Mucosa of stomach (tissue), 1 donor: ENCODE measurements around the gene RAB7A.
"Not testable (repeated sequence)": the region's sequence is repeated elsewhere in the genome, so short reads cannot be mapped to it uniquely, and the experiment has no call there.

Experiments used
- H3K27me3 ChIP-seq: one replicate; pipeline ENCODE4 v1.7.0; 2013; ENCODE audit warnings: mild to moderate bottlenecking, low read length; ENCODE audit not compliant: control insufficient read depth, insufficient read depth
- H3K36me3 ChIP-seq: one replicate; pipeline ENCODE4 v1.7.0; 2013; ENCODE audit warnings: low read length; ENCODE audit not compliant: control insufficient read depth, insufficient read depth
- H3K4me1 ChIP-seq: one replicate; pipeline ENCODE4 v1.7.0; 2013; ENCODE audit warnings: mild to moderate bottlenecking, low read length; ENCODE audit not compliant: control insufficient read depth, insufficient read depth
- H3K4me3 ChIP-seq: one replicate; pipeline ENCODE4 v1.7.0; 2013; ENCODE audit warnings: low read length
- H3K9ac ChIP-seq: one replicate; pipeline ENCODE4 v1.7.0; 2013; ENCODE audit warnings: mild to moderate bottlenecking, low read length, moderate library complexity
- H3K9me3 ChIP-seq: one replicate; pipeline ENCODE4 v1.7.0; 2013; ENCODE audit warnings: mild to moderate bottlenecking, low read length, moderate library complexity; ENCODE audit not compliant: control insufficient read depth
- donor health status: Pancreatic carcinoma.

The RAB7A gene

DNA sequence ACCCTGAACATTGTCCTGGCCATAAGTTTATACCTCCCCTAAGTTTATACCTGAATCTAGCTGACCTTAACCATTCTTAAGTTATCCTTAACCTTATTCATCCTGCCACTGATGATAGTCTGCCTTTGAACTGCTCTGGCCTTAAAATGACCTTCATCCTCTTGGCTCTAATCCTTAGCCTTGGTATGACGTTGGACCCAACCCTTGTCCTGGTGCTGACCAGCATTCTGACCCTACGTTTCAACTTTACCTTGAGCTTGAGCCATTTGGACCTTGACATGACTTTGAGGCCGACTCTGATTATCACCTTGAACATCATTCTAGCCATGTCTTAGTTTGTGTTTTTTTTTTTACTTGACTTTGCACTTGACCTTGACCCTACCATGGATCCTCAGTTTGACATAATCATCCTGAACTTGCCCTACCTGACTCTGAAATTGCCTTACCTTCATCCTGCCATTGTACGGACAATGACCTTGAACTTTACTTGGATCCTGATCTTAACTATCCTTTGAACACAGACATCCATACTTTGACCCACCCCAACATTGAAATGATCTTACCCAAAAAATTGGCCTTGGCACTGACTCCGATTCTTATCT, 92.3 kb downstream of the RAB7A start:
- no peak overlapping the region for H3K9ac ChIP-seq
- no peaks in the 10 kb centered on the region for H3K9me3 ChIP-seq
- no peaks in the 10 kb centered on the region for H3K27me3 ChIP-seq
- H3K4me1 ChIP-seq = peaks cover 5% of the 10 kb centered on the region
- H3K36me3 ChIP-seq = no peaks in the 10 kb centered on the region
- H3K4me3 ChIP-seq = no peak overlapping the region

DNA sequence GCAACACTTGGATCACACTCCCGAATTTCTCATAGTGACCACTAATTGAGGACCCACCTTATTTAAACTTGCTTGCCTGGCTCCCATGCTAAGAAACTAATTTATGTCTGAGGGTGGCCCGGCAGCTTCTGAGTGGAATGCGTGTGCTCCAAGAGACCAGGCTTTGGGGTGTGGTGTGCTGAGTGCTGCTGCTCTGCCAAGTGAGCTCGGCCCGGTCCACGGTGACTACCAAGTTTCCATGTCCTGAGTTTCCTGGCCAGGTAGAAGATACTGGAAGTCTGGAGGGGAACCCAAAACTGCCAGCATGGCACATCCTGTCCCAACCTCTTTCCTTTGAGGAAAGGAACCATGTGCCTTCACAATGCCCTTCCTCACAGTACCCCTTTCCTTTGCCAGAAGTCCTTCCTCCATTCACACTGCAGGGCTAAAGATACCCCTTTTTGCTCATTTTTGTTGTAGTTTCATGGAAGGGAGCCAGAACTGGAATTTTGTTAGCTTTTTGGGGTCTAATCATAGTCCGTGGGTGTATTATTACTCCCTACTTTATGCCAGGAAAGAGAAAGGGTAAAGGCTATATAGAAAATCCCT, 94.4 kb downstream of the RAB7A start:
- H3K4me1 ChIP-seq = peaks cover 18% of the 10 kb centered on the region
- no peaks in the 10 kb centered on the region for H3K9me3 ChIP-seq
- no peak overlapping the region for H3K9ac ChIP-seq
- no peak overlapping the region for H3K4me3 ChIP-seq
- H3K27me3 ChIP-seq = no peaks in the 10 kb centered on the region
- no peaks in the 10 kb centered on the region for H3K36me3 ChIP-seq

DNA sequence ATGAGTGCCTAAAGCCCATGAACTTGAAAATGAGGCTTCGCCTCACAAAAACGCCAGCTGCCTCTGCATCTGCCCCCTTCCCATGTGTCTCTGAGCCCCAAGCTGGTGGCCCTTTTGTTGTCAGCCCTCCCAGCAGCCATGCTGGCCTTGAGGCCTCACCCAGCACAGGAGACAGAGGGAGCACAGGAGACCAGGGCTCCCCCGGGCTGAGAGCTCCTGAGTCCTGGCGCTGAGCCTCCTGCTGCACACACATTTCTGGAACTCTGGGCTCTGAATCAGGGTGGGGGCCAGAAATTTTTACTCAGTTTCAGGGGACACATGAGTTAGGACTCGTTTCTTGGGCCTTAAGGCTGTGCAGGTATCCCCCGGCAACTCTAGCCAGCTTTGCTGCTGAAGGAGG, 97.0 kb downstream of the RAB7A start:
- Histone ChIP-seq H3K4me1 (peaks cover 18% of the 10 kb centered on the region), H3K4me3 (no peak overlapping the region), H3K36me3 (no peaks in the 10 kb centered on the region), H3K27me3 (no peaks in the 10 kb centered on the region), H3K9me3 (no peaks in the 10 kb centered on the region), H3K9ac (no peak overlapping the region)

DNA sequence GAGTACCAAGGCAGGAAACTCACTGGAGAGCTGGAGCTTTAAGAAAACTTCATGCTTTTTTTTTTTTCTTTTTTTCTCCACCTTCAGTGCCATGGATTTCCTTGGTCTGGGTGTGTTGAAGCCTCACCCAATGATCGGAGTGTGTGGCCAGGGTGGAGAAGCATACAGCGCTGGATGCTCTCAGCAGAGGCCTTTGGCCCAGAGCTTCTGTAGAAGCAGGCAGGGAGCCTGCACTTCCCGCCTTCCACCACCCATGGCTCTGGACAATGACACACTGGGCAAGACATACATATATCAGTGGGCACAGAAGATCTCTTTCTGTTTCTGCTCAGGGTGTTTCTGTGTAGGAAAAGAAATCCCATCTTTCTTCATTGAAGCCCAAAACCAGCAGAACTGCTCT, 97.6 kb downstream of the RAB7A start:
- Histone ChIP-seq H3K36me3 (no peaks in the 10 kb centered on the region), H3K9ac (no peak overlapping the region), H3K4me1 (peaks cover 18% of the 10 kb centered on the region), H3K4me3 (no peak overlapping the region), H3K9me3 (no peaks in the 10 kb centered on the region), H3K27me3 (no peaks in the 10 kb centered on the region)

DNA sequence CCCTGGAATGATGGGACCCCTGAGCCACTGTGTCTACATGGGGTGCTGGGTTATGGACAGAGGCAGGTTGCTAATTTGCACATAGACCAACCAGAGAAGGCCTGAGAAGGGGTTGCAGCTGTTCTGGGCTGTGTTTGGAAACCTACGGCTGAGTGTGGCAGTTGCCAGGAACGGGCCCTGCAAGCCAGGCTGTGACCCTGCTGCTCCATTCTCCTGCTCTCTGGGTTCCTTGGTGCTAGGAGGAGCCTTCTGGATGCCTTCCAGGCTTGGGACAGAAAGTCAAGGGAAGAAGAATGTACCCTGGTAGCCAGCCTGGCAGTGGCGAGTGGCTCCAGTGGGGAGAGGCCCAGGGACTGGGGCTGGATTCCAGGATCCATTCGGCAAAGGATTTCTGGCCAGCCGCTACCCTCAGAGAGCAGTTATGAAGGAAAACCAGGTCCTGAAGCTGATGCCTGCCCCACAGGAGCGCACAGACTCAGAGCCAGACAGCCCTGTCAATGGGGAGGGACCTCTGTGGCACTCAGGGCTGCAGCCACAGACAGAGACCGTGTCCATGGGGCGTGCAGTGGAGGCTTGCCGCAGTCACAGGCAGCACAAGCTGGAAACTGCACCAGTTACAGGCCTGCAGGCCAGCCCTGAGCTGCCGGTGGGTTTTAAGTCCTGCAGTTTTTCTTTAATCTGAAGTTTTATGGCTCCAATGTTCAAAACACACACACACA, 98.3 kb downstream of the RAB7A start:
- Histone ChIP-seq H3K36me3 (no peaks in the 10 kb centered on the region), H3K9me3 (no peaks in the 10 kb centered on the region), H3K27me3 (no peaks in the 10 kb centered on the region), H3K9ac (no peak overlapping the region), H3K4me3 (no peak overlapping the region), H3K4me1 (peaks cover 18% of the 10 kb centered on the region)

DNA sequence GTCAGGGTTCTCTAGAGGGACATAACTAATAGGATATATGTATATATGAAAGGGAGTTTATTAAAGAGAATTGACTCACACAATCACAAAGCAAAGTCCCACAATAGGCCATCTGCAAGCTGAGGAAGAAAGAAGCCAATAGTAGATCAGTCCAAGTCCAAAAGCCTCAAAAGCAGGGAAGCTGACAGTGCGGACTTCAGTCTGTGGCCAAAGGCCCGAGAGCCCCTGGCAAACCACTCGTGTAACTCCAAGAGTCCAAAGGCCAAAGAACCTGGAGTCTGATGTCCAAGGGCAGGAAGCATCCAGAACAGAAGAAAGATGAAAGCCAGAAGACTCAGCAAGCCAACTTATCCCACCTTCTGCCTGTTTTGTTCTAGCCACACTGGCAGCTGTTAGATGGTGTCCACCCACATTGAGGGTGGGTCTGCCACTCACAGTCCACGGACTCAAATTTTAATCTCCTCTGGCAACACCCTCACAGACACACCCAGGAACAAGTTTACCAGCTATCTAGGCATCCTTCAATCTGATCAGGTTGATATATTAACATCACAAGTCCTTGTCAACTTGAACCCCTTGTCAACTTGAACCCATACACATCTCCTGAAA, 99.2 kb downstream of the RAB7A start:
- no peaks in the 10 kb centered on the region for H3K27me3 ChIP-seq

DNA sequence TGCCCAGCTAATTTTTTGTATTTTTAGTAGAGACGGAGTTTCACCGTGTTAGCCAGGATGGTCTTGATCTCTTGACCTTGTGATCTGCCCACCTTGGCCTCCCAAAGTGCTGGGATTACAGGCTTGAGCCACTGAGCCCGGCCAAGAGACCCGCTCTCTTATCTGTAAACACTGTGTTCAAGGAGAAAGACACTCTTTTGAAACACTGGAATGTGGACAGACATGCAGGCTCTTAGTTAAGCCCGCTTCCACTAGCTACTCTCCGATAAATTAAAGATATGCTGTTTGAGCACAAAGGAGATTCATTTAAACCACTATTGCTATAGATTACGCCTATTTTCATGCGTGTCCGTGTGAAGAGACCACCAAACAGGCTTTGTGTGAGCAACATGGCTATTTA, 103.1 kb downstream of the RAB7A start:
- H3K4me1 ChIP-seq, H3K9me3 ChIP-seq, H3K27me3 ChIP-seq, H3K36me3 ChIP-seq, H3K4me3 ChIP-seq, H3K9ac ChIP-seq: not testable (repeated sequence)

More for the DNA sequence above, 99.2 kb downstream of the RAB7A start:
- Histone ChIP-seq H3K4me3 (no peak overlapping the region), H3K4me1 (peaks cover 18% of the 10 kb centered on the region), H3K9ac (no peak overlapping the region), H3K36me3 (no peaks in the 10 kb centered on the region), H3K9me3 (no peaks in the 10 kb centered on the region)

DNA sequence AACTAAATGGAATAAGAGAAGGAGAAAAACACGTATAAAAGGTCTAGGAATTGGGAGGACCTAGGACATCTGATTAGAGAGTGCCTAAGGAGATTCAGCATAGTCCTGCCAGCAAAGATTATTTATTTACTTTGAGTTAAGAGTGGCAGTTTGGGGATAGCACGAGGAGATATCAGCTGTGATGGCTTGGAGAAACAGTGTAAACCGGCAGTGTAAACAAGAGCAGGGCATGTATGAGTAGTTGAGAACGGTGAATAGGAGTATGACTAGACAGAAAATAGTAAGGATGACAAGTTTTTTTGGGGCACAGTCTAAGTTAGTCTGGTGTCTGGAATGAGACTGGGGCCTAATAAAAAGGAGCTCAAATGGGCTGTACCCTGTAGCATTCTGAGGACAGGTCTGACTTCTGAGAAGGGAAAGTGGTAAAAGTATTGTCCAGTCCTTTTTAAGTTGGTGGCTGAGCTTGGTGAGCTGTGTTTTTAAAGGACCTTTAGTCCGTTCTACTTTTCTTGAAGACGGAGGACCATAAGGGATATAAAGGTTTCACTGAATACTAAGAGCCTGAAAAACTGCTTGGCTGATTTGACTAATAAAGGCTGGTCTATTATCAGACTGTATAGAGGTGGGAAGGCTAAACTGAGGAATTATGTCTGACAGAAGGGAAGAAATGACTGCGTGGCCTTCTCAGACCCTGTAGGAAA, 104.1 kb downstream of the RAB7A start:
- not testable (repeated sequence) for H3K4me3 ChIP-seq, H3K9ac ChIP-seq, H3K9me3 ChIP-seq, H3K27me3 ChIP-seq, H3K36me3 ChIP-seq, H3K4me1 ChIP-seq

DNA sequence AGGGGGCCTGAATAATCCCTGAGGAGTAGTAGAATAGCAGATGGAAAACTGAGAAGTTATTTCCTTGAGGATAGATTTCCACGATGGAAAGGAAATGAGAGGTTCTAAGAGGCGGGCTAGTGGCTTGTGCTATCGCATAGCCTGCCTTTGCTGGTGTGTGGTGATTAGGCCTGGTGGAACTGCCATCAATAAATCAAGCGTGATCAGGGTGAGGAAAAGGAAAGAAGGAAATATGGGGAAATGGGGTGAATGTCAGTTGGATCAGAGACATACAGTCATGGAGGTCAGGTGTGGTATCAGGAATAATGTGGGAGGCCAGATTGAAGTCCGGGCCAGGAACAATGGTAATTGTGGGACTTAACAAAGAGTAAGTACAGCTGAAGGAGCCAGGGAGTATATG, 104.8 kb downstream of the RAB7A start:
- not testable (repeated sequence) for H3K4me1 ChIP-seq, H3K27me3 ChIP-seq, H3K36me3 ChIP-seq, H3K9ac ChIP-seq, H3K4me3 ChIP-seq, H3K9me3 ChIP-seq

DNA sequence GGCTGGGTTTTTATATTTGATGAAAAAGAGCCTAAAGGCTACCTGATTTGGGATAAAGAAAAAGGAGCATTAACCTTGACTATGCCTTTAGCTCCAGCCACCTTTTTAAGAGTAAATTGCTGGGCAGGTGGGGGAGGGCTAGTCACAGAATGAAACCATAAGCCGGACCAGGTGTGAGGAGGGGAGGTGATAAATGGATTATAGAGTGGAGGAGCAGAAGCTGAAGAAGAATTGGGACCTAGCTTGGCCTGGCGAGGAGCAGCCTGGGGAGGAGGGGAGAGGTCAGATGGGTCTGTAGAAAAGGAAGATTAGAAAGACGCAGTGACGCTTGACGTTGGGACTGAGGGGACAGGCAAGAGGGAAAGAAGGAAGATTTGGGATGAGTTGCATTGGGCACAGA, 107.0 kb downstream of the RAB7A start:
- not testable (repeated sequence) for H3K27me3 ChIP-seq, H3K4me3 ChIP-seq, H3K4me1 ChIP-seq, H3K9ac ChIP-seq, H3K9me3 ChIP-seq, H3K36me3 ChIP-seq

DNA sequence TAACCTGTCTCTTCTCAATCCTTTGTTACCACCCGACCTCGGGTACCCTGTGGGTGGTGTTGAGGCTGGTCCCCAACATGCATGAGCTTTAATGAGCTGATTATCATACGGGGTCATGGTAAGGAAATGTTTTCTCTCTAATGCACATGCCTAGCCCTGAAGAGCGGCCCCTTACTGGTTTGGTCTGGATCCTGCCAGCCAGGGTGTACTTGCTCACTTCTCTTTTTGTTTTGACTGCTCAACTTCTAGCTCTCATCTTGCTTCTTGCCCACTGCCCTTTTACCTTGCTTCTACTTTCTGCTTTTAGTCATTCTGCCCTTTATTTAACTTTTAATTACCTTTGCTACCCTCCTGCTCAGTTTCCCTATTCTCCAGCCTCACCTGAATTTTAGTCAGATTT, 109.1 kb downstream of the RAB7A start:
- no peaks in the 10 kb centered on the region for H3K27me3 ChIP-seq
- no peaks in the 10 kb centered on the region for H3K4me1 ChIP-seq
- no peak overlapping the region for H3K9ac ChIP-seq
- H3K9me3 ChIP-seq = no peaks in the 10 kb centered on the region
- H3K4me3 ChIP-seq = no peak overlapping the region
- H3K36me3 ChIP-seq = no peaks in the 10 kb centered on the region
